ENCODE data around the gene TGFBR3. TPM values are rescaled to one million over a fixed set of nuclear protein-coding genes. Genes with fewer than 3 reads are reported as not detected.

Gene TGFBR3
- total and polyA plus RNA-seq, 2 of the 13 experiments (the other 11 are each of a cell fraction or from before 2014, with no cell fraction given): 76.5 to 195 TPM

- TF ChIP-seq RNF219 (CRISPR knock-in tag; IDR thresholded peaks at IDR 0.05) (no peak), MED8 (CRISPR knock-in tag; IDR thresholded peaks at IDR 0.05; ENCODE audit: insufficient replicate concordance) (peak; percentile 15), RBAK (CRISPR knock-in tag; IDR thresholded peaks at IDR 0.05) (no peak), ZNF687 (CRISPR knock-in tag; IDR thresholded peaks at IDR 0.05) (peak; percentile 71), SRY (CRISPR knock-in tag; IDR thresholded peaks at IDR 0.05) (no peak), MAFF (IDR thresholded peaks at IDR 0.05; ENCODE audit: low read depth, low read length) (no peak), ZNF788 (CRISPR knock-in tag; IDR thresholded peaks at IDR 0.05; ENCODE audit: borderline replicate concordance) (peak; percentile 44; the same call in 1 of the 2 replicates), CEBPG (CRISPR knock-in tag; IDR thresholded peaks at IDR 0.05) (0 out of 2 replicates have a peak, but pooled peaks have one; percentile 3), HNF4A (CRISPR knock-in tag; IDR thresholded peaks at IDR 0.05) (peak; percentile 80), ZNF414 (CRISPR knock-in tag; IDR thresholded peaks at IDR 0.05) (no peak), MED1 (CRISPR knock-in tag; IDR thresholded peaks at IDR 0.05) (peak; percentile 40; the same call in 1 of the 2 replicates), NR2F2 (IDR thresholded peaks at IDR 0.05; ENCODE audit: borderline replicate concordance, low read depth) (peak; percentile 23; the same call in 1 of the 2 replicates), ZNF772 (CRISPR knock-in tag; IDR thresholded peaks at IDR 0.05) (0 out of 2 replicates have a peak, but pooled peaks have one; percentile 26), ZNF598 (CRISPR knock-in tag; IDR thresholded peaks at IDR 0.05; ENCODE audit: borderline replicate concordance) (no peak), ZSCAN22 (CRISPR knock-in tag; IDR thresholded peaks at IDR 0.05) (no peak), CCAR2 (optimal IDR thresholded peaks at IDR 0.05; ENCODE audit: low read depth, low read length) (no peak), RFX3 (CRISPR knock-in tag; IDR thresholded peaks at IDR 0.05) (peak; percentile 60), ZNF18 (CRISPR knock-in tag; IDR thresholded peaks at IDR 0.05; ENCODE audit: insufficient replicate concordance) (peak; percentile 94)
Measured at GRCh38 chr1:91830242-91831131, 55.5 kb downstream of the TGFBR3 start (continued).
